Activated naive CD4-positive, alpha-beta T cell treated with anti-CD3 and anti-CD28 coated beads, Interleukin-2, amount 50 U/mL, for 24 hours (primary cell): ENCODE results near the gene GRID1.
"Not testable (repeated sequence)": the region's sequence is repeated elsewhere in the genome, so short reads cannot be mapped to it uniquely, and the experiment has no call there.

ENCODE experiments used
- H3K27ac Mint-ChIP-seq: one replicate; pipeline ENCODE4 v1.8.0; 2021; ENCODE audit warnings: mild to moderate bottlenecking, mixed read lengths
- H3K27me3 Mint-ChIP-seq: one replicate; pipeline ENCODE4 v1.8.0; 2021; ENCODE audit warnings: mixed read lengths
- H3K36me3 Mint-ChIP-seq: one replicate; pipeline ENCODE4 v1.8.0; 2021; ENCODE audit warnings: mixed read lengths
- H3K4me1 Mint-ChIP-seq: one replicate; pipeline ENCODE4 v1.8.0; 2021; ENCODE audit warnings: mixed read lengths
- H3K4me3 Mint-ChIP-seq: one replicate; pipeline ENCODE4 v1.8.0; 2021; ENCODE audit warnings: mild to moderate bottlenecking, mixed read lengths
- H3K9me3 Mint-ChIP-seq: one replicate; pipeline ENCODE4 v1.8.0; 2021; ENCODE audit warnings: mixed read lengths

Gene GRID1

DNA sequence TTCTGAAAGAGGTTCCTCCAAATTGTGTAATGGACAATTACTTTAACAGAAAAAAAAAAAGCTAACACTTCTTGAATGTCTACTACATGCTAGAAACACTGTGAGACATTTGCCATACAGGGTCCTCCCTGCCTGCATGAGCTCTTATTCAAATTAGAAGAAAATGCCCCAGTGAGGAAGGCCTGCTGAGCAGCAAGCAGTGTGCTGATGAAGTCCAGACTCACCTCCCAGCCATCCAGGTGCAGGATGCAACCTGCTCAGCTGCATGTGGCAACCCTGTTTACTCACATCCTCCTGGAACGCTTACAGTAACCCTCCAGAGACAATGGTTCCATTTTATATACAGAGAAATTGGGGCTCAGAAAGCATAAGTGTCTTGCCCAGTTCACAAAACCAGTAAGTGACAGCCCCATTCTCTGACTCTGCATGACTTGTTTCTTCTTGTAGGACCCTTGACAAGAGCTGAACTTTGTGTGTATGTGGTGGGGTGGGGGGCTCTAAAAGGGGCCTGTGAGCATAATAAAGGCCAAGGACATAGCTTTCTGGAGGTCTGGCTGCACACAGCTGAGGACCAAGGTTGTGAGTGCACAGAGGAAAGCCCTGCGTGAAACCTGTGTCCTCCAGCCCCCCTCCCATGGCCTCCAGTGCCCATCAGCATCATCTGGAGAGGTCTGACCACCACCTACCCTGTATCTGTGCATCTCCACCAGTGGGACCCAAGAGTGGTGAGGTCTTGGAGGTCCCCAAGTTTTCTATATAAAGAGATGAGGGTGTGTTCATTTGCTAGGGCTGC, 387.8 kb downstream of the GRID1 start:
- Mint-ChIP-seq H3K36me3 (no peaks in the 10 kb centered on the region), H3K4me1 (no peaks in the 10 kb centered on the region), H3K9me3 (no peaks in the 10 kb centered on the region), H3K4me3 (no peak overlapping the region), H3K27me3 (peaks cover 4% of the 10 kb centered on the region), H3K27ac (no peak overlapping the region)

DNA sequence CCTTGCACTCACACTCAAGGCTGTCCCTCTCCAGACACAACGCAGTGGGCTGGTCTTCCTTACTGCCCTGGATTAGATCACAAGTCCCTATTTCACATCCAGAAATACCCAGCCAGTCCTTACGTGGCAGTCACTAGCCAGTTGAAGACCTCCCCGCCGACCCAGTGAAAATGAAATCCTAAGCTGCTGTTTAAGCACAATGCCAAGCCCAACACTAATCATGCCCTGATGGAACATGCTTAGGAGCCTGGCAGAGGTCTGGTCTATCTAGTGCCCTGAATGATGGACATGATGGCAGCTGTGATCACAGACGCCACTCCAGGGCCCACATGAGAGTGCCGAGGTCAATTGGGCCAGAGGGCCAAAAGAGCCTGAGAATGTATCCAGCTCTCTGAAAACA, 389.0 kb downstream of the GRID1 start:
- H3K4me3 Mint-ChIP-seq = no peak overlapping the region
- no peaks in the 10 kb centered on the region for H3K4me1 Mint-ChIP-seq
- no peaks in the 10 kb centered on the region for H3K9me3 Mint-ChIP-seq
- peaks cover 4% of the 10 kb centered on the region for H3K27me3 Mint-ChIP-seq
- H3K36me3 Mint-ChIP-seq = peaks cover 1% of the 10 kb centered on the region
- no peak overlapping the region for H3K27ac Mint-ChIP-seq

DNA sequence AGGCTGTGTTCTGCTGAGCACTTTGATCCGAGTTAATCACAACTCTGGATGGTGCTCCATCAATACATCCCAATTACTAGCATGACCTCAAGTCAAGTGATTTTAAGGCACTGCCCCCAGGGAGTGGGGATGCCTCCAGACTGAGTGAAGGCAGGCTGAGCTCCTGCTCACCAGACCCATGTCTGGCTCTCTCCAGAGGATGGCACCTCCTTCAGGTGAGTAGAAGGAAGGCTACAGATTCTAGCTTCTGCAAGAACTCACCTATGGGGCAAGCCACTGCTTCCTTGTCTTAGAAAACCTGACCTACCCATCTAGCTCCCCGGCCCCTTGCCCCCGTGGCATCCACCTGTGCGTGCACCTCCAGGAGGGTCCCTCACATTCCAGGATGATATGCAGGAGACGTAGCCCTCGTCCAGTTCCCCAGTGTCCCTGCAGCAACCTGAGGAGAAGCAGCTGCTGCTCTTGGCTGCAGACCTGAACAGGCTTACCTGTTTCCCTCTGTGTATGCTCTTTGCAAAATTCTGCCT, 390.3 kb downstream of the GRID1 start:
- H3K9me3 Mint-ChIP-seq = peaks cover 9% of the 10 kb centered on the region
- H3K27me3 Mint-ChIP-seq = peaks cover 4% of the 10 kb centered on the region
- no peak overlapping the region for H3K4me3 Mint-ChIP-seq
- no peaks in the 10 kb centered on the region for H3K4me1 Mint-ChIP-seq
- H3K36me3 Mint-ChIP-seq = peaks cover 1% of the 10 kb centered on the region
- H3K27ac Mint-ChIP-seq = no peak overlapping the region

DNA sequence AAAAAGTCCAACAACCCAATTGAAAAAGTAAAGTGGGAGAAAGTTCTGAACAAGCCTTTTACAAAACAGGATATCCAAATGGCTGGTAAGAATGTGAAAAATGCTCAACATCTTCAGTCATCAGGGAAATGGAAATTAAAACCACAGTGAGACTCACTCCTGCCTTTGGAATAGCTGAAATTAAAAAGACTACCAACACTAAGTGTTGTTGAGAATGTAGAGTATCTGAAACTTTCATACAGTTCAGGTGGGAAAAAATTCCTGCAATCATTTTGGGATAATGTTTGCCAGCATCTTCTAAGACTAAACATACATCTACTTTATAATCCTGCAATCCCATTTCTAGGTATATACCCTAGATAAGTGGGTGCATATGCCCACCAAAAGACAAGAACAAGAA, 395.1 kb downstream of the GRID1 start:
- Mint-ChIP-seq H3K27ac (no peak overlapping the region), H3K4me1 (no peaks in the 10 kb centered on the region), H3K27me3 (peaks cover 4% of the 10 kb centered on the region), H3K36me3 (peaks cover 1% of the 10 kb centered on the region), H3K4me3 (no peak overlapping the region), H3K9me3 (peaks cover 14% of the 10 kb centered on the region)

DNA sequence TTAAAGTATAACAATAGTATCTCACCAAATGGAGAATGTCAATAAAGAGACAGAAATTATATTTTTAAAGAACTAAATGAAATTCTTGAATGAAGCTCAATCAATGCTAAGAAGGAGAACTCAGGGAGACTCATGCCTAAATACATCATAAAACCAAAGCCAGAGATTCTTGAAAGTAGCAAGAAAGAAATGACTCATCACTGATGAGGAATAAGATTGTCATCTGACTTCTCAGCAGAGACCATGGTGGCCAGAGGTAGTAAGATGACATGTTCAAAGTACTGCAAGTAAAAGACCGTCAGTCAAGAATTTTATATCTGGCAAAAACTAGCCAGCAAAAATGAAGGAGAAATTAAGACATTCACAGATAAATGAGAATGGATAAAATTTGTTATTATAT, 399.0 kb downstream of the GRID1 start:
- Mint-ChIP-seq H3K27me3 (peaks cover 20% of the 10 kb centered on the region), H3K27ac (no peak overlapping the region), H3K36me3 (peaks cover 1% of the 10 kb centered on the region), H3K9me3 (peaks cover 30% of the 10 kb centered on the region), H3K4me1 (no peaks in the 10 kb centered on the region), H3K4me3 (no peak overlapping the region)

DNA sequence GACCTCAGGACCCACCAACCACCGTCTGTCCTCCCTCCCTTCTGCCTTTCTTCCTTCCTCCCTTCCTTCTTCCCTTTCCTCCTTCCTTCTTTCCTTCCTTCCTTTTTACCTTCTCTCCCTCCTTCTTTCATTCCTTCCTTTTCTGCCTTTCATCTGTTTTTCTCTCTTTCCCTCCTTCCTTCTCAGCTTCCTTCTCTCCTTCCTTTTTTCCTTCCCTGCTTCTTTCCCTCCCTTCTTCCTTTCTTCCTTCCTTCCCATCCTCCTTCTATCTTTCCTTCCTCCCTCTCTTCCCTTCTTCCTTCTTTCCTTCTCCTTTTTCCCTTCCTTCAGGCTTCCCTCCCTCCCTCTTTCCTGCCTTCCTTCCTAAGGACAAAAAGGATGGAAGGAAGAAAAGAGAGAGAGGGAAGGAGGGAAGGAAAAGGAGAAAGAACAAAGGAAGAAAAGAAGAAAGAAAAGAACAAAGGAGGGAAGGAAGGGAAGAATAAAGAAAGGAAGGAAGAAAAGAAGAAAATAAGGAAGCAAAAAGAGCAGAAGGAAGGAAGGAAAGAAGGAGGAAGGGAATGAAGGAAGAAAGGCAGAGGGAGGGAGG, 405.0 kb downstream of the GRID1 start:
- H3K9me3 Mint-ChIP-seq = peaks cover 16% of the 10 kb centered on the region
- peaks cover 24% of the 10 kb centered on the region for H3K27me3 Mint-ChIP-seq
- H3K27ac Mint-ChIP-seq = no peak overlapping the region
- H3K4me3 Mint-ChIP-seq = no peak overlapping the region
- H3K4me1 Mint-ChIP-seq = no peaks in the 10 kb centered on the region
- H3K36me3 Mint-ChIP-seq = peaks cover 1% of the 10 kb centered on the region

DNA sequence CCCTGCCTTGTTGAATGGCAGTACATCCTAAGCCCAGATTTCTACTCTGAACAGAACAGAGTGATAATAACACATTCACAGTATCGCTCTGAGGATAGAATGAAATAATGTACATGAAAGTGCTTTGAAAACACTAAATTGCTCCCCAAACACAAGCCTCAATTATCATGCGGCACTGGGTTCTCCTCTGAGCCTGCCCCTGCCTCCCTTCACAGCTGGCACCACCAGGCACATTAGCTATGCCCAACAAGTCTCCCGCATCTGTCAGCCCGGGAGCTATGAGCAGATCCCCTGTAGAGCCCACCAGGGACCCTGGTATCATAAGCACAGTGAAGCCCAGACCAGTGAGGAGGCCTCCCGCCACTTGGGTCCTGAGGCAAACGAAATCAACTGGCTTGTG, 405.5 kb downstream of the GRID1 start:
- Mint-ChIP-seq H3K9me3 (peaks cover 16% of the 10 kb centered on the region), H3K27me3 (peaks cover 26% of the 10 kb centered on the region), H3K36me3 (peaks cover 1% of the 10 kb centered on the region), H3K4me1 (no peaks in the 10 kb centered on the region), H3K4me3 (no peak overlapping the region), H3K27ac (no peak overlapping the region)

DNA sequence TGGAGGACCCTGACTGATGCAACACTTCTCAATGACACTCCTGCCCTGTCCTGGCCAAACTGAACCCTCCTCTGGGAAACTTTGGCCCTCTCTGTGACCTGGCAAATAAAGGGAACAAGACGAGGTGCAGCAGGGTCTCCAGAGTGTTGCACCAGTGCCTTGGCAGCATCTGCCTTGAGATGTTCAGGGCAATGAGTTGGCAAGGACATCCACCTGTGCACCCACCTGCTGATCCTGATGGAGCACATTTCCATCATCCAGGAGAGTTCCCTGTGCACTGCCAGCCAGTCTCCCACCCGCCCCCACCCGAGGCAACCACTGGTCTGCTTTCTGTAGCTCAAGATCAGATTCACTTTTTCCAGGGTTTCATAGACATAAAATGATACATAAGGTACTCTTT, 407.4 kb downstream of the GRID1 start:
- Mint-ChIP-seq H3K36me3 (no peaks in the 10 kb centered on the region), H3K4me3 (no peak overlapping the region), H3K9me3 (peaks cover 8% of the 10 kb centered on the region)

DNA sequence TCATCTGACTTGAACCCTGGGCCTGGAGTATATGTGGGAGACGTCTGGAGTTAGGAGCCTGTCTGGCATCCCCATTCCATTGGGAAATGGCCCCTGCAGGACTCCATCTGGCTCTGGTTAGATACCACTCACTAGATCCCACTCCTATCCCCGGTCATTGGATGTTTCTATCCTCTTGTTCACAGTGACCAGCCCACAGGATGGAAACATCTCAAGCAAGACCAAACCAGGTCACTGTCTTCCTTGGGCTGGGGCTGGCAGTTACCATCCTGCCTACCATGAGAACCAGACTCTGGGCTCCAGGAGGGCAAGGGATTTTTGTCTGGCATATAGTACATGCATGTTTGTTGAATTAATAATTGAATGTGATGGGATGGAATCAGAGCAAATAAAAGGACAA, 415.7 kb downstream of the GRID1 start:
- Mint-ChIP-seq H3K4me3 (no peak overlapping the region), H3K27me3 (no peaks in the 10 kb centered on the region), H3K4me1 (no peaks in the 10 kb centered on the region)

More for the DNA sequence above, 407.4 kb downstream of the GRID1 start:
- peaks cover 17% of the 10 kb centered on the region for H3K27me3 Mint-ChIP-seq
- H3K27ac Mint-ChIP-seq = no peak overlapping the region
- H3K4me1 Mint-ChIP-seq = no peaks in the 10 kb centered on the region

DNA sequence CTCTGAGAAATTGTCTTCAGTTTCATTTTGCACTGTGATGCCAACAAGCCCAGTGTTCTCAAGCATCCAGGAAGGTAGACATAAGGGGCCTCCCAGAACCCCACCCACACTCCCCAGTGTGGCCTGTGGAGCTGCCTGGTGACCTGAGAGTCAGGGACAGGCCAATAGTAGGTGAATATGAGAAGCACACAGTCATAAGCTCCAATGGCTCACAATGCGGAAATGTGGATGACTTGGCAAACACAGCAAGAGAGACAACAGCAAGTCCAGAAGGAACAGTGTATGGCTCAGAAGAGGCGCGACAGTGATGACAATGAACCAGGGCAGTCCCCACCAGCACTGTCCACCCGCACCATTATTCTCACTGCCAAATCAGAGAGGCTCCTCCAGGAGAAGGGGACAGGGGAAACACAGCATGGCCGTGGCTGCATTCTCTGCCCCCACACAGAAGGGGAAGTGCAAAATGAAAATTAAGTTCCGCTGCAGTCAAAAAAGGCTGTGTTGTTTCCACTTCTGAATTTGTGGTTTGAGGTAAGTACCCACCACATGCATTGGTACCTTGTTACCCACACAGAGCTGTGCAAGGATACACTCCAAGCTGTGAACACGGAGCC, 419.8 kb downstream of the GRID1 start:
- no peak overlapping the region for H3K4me3 Mint-ChIP-seq

More for the DNA sequence above, 415.7 kb downstream of the GRID1 start:
- Mint-ChIP-seq H3K36me3 (no peaks in the 10 kb centered on the region), H3K27ac (no peak overlapping the region), H3K9me3 (no peaks in the 10 kb centered on the region)

DNA sequence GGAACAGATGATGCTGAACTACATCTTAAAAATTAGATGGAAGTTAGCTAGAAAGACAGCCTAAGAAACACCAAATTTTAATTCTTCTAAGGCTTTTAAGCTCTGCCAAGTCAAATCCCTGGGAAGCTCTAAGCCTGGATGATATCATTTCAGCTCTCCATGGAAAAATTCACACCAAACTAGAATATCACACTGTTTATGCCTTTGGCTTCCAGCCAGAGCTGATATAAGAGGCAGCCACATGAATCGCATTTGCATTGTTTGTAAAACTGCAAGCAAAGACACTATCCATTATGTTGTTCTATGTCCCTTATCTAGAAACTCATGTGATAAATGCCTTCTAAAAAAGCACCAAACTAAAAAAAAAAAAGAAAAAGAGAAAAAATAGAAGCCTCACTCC, 430.4 kb downstream of the GRID1 start:
- Mint-ChIP-seq H3K27me3 (peaks cover 2% of the 10 kb centered on the region), H3K36me3 (no peaks in the 10 kb centered on the region), H3K9me3 (no peaks in the 10 kb centered on the region), H3K4me3 (no peak overlapping the region), H3K4me1 (no peaks in the 10 kb centered on the region), H3K27ac (no peak overlapping the region)

More for the DNA sequence above, 419.8 kb downstream of the GRID1 start:
- peaks cover 7% of the 10 kb centered on the region for H3K27me3 Mint-ChIP-seq
- H3K9me3 Mint-ChIP-seq = no peaks in the 10 kb centered on the region
- no peak overlapping the region for H3K27ac Mint-ChIP-seq
- H3K4me1 Mint-ChIP-seq = no peaks in the 10 kb centered on the region
- H3K36me3 Mint-ChIP-seq = no peaks in the 10 kb centered on the region

DNA sequence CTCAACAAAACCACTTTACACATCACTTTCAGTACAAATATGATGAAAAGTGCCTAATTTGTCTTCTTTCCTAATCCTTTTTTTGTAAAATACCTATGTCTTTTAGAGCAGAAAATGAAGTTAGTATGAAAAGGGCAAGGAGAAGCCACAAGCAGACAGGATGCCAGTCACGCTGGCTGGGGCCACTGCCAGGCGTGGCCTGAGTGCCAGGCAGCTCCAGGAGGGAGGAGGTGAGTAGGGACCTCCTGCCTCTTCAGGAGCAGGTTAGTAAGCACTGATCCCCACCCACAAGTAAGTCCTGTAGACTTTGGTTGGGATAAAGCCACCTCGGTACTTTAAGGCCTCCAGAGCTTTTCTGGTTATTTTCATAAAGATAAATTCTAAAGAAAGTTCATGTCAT, 432.0 kb downstream of the GRID1 start:
- no peak overlapping the region for H3K4me3 Mint-ChIP-seq
- H3K4me1 Mint-ChIP-seq = no peaks in the 10 kb centered on the region
- H3K9me3 Mint-ChIP-seq = no peaks in the 10 kb centered on the region
- no peaks in the 10 kb centered on the region for H3K36me3 Mint-ChIP-seq
- H3K27me3 Mint-ChIP-seq = no peaks in the 10 kb centered on the region
- H3K27ac Mint-ChIP-seq = no peak overlapping the region

DNA sequence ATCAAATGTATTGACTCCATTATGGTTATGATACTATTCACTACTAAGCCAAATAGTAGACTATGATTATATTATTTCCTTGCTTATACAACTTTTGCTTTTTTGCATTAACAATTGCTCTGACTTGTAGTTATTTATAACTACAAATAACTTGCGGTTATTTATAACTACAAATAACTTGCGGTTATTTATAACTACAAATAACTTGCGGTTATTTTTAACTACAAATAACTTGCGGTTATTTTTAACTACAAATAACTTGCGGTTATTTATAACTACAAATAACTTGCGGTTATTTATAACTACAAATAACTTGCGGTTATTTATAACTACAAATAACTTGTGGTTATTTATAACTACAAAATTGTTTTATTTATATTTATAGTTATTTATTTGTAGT, 436.6 kb downstream of the GRID1 start:
- H3K4me3 Mint-ChIP-seq, H3K27me3 Mint-ChIP-seq, H3K27ac Mint-ChIP-seq, H3K36me3 Mint-ChIP-seq, H3K9me3 Mint-ChIP-seq, H3K4me1 Mint-ChIP-seq: not testable (repeated sequence)

DNA sequence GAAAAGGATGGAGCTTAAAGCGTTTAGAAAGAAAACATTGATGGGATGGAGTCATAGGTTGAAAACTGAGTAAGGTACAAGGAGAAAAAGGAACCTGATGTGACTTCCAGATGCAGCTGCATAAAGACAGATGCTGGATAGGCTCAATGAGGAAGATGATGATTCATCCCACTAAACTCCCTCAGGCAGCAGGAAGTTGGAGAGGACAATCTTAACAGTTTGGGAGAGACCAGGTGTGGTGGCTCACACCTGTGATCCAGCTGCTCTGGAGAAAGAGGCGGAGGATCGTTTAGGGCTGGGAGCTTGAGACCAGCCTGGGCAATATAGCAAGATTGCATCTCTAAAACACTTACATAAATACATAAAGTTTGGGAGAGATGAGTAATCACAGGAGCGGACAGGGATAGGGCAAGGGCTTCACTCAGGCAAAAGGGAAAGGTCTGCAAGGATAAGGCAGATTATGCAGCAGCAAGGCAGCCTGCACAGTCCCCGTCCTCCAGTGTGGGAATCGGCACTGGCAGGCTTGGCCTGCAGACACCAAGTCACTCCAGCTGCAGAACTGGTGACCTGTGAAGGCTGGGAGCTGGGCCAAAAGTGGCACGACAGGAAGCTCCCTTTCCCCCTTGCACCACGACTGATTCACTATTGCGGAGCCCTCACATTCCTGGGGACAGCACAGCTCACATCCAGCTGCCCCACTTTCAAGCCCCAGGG, 438.5 kb downstream of the GRID1 start:
- Mint-ChIP-seq H3K4me1 (no peaks in the 10 kb centered on the region), H3K9me3 (no peaks in the 10 kb centered on the region)

DNA sequence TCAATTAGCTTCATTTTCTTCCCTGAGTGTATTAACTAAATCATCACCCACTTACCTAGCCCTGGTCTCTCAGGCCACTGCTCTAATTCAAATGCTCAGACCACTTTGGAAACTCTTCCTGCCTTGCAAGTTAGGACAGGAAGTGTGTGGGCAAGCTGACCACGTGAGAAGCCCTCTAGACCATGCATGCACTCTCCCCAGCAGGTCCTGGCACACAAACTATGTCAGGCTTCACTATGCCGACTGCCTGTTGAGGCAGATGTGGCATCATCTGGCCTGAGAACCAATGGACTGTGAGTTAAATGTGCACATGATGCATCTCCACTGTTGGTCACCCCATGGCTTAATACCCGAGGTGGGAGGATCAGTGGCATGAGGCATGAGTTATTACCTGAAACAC, 439.6 kb downstream of the GRID1 start:
- Mint-ChIP-seq H3K9me3 (no peaks in the 10 kb centered on the region), H3K27ac (no peak overlapping the region), H3K4me1 (no peaks in the 10 kb centered on the region), H3K27me3 (no peaks in the 10 kb centered on the region), H3K36me3 (no peaks in the 10 kb centered on the region), H3K4me3 (no peak overlapping the region)

More for the DNA sequence above, 438.5 kb downstream of the GRID1 start:
- H3K27me3 Mint-ChIP-seq = no peaks in the 10 kb centered on the region
- no peak overlapping the region for H3K27ac Mint-ChIP-seq
- no peak overlapping the region for H3K4me3 Mint-ChIP-seq
- H3K36me3 Mint-ChIP-seq = no peaks in the 10 kb centered on the region
